Stimulated activated CD8-positive, alpha-beta memory T cell treated with anti-CD3 and anti-CD28 coated beads, Interleukin-15, amount 100 ng/mL, for 48 hours (primary cell): ENCODE results near the gene EP400.
"Not testable (repeated sequence)": the region's sequence is repeated elsewhere in the genome, so short reads cannot be mapped to it uniquely, and the experiment has no call there.

Experiments
- DNase-seq, 2 donors: peaks; one replicate each; pipeline ENCODE4 v3.0.0-alpha.2; 2020; ENCODE audit warnings: low read depth in 2 of 2

The EP400 gene

GRCh38 chr12:131928080-131928710 is 21.5 kb upstream of the EP400 start:
- no peak for DNase-seq

GRCh38 chr12:131928711-131929580 is 20.8 kb upstream of the EP400 start, which contains the start of gene PUS1:
Gene PUS1 (plus strand): TSS chr12:131929276. CDS start chr12:131929723, 447 bp downstream.
- peak; percentile 88 to 92 for DNase-seq

- peak in 1 of 2 donors; percentile 8 for DNase-seq
Observed at GRCh38 chr12:131929581-131930456, 19.9 kb upstream of the EP400 start.

- DNase-seq = no peak
Observed at GRCh38 chr12:131930510-131930909, 19.2 kb upstream of the EP400 start.

- no peak for DNase-seq
Observed at GRCh38 chr12:131933387-131933786, 16.4 kb upstream of the EP400 start.

- DNase-seq = no peak
Observed at GRCh38 chr12:131934535-131934934, 15.2 kb upstream of the EP400 start.

- DNase-seq = no peak
Observed at GRCh38 chr12:131938082-131938481, 11.7 kb upstream of the EP400 start.

- DNase-seq = no peak
Observed at GRCh38 chr12:131939007-131939406, 10.7 kb upstream of the EP400 start.

- DNase-seq = no peak
Observed at GRCh38 chr12:131940141-131940547, 9.6 kb upstream of the EP400 start.

- DNase-seq = no peak
Observed at GRCh38 chr12:131941116-131941986, 8.4 kb upstream of the EP400 start.

GRCh38 chr12:131941987-131942341 is 7.8 kb upstream of the EP400 start:
- DNase-seq = no peak

GRCh38 chr12:131942671-131943070 is 7.1 kb upstream of the EP400 start:
- DNase-seq = no peak

GRCh38 chr12:131943389-131943788 is 6.4 kb upstream of the EP400 start:
- no peak for DNase-seq

- DNase-seq = no peak
Observed at GRCh38 chr12:131943876-131944275, 5.9 kb upstream of the EP400 start.

GRCh38 chr12:131944601-131945251 is 5.0 kb upstream of the EP400 start:
- DNase-seq = no peak

- no peak for DNase-seq
Observed at GRCh38 chr12:131946757-131947156, 3.0 kb upstream of the EP400 start.

GRCh38 chr12:131947482-131948027 is 2.2 kb upstream of the EP400 start:
- DNase-seq = no peak

- no peak for DNase-seq
Observed at GRCh38 chr12:131948166-131948712, 1.5 kb upstream of the EP400 start.

- DNase-seq = not testable (repeated sequence)
Observed at GRCh38 chr12:131948713-131949430, 870 bp upstream of the EP400 start.
